Globus pallidus (tissue), 1 donor: ENCODE data around the gene IL20RA.

Experiments
- DNase-seq: peaks from one replicate; pipeline ENCODE4 v3.0.0-alpha.2; 2015; ENCODE audit warnings: low spot score

IL20RA gene

GRCh38 chr6:137045222-137045789 is 541 bp upstream of the IL20RA start:
- no peak for DNase-seq

GRCh38 chr6:137043710-137044365 is 927 bp downstream of the IL20RA start:
- DNase-seq = peak; percentile 8

- no peak for DNase-seq
Measured at GRCh38 chr6:137040393-137040792, 4.4 kb downstream of the IL20RA start.

GRCh38 chr6:137039010-137039409 is 5.8 kb downstream of the IL20RA start:
- no peak for DNase-seq

GRCh38 chr6:137036566-137037300 is 8.0 kb downstream of the IL20RA start:
- DNase-seq = no peak

- DNase-seq = no peak
Measured at GRCh38 chr6:137033828-137034227, 10.9 kb downstream of the IL20RA start.

- no peak for DNase-seq
Measured at GRCh38 chr6:137031122-137031521, 13.6 kb downstream of the IL20RA start.

- no peak for DNase-seq
Measured at GRCh38 chr6:137028912-137029311, 15.9 kb downstream of the IL20RA start.

- DNase-seq = no peak
Measured at GRCh38 chr6:137025786-137026730, 18.7 kb downstream of the IL20RA start.

GRCh38 chr6:137024237-137024990 is 20.4 kb downstream of the IL20RA start:
- DNase-seq = no peak

GRCh38 chr6:137020776-137021175 is 24.0 kb downstream of the IL20RA start:
- DNase-seq = no peak

GRCh38 chr6:137019476-137020272 is 25.1 kb downstream of the IL20RA start:
- DNase-seq = no peak

GRCh38 chr6:137017081-137017480 is 27.7 kb downstream of the IL20RA start:
- DNase-seq = no peak

- no peak for DNase-seq
Measured at GRCh38 chr6:137016356-137016755, 28.4 kb downstream of the IL20RA start.

GRCh38 chr6:137015943-137016342 is 28.8 kb downstream of the IL20RA start:
- DNase-seq = no peak

GRCh38 chr6:137013738-137014602 is 30.8 kb downstream of the IL20RA start:
- DNase-seq = no peak

GRCh38 chr6:137013031-137013430 is 31.7 kb downstream of the IL20RA start:
- no peak for DNase-seq

GRCh38 chr6:137011406-137011805 is 33.4 kb downstream of the IL20RA start:
- no peak for DNase-seq

- no peak for DNase-seq
Measured at GRCh38 chr6:137010128-137010718, 34.5 kb downstream of the IL20RA start.
